ENCODE results near the gene UGP2. TPM values are rescaled to one million over a fixed set of nuclear protein-coding genes. Genes with fewer than 3 reads are reported as not detected.
"Not testable (repeated sequence)": the region's sequence is repeated elsewhere in the genome, so short reads cannot be mapped to it uniquely, and the experiment has no call there.

UGP2 gene
- total and polyA plus RNA-seq, 2 experiments from 2014 or later, result 183 to 327 TPM

DNA sequence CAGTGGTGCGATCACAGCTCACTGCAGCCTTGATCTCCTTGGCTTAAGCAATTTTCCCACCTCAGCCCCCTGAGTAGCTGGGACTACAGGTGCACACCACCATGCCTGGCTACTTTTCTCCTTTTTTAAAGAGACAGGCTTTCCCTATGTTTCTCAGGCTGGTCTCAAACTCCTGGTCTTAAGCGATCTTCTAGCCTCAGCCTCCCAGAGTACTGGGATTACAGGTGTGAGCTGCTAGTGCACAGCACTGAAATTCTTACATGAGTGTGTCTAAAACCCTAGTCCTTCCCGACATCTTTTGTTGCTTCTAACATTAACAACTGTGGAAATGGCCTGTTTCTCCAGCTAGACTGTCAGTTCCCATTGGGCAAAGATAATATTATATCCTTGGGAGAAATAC lies 2.9 kb downstream of the UGP2 start:
- peak overlapping the region; percentile 93 for H3K27ac ChIP-seq
- no peaks in the 10 kb centered on the region for H3K27me3 ChIP-seq
- peak overlapping the region; percentile 54 for H3K4me3 ChIP-seq
- no peaks in the 10 kb centered on the region for H3K9me3 ChIP-seq (ENCODE audit: low read depth)
- no peak for DNase-seq (ENCODE audit: low read depth in 1 of 2, low spot score in 1 of 2)
- no peaks in the 10 kb centered on the region for H3K36me3 ChIP-seq
- TF ChIP-seq, protein P1, sequence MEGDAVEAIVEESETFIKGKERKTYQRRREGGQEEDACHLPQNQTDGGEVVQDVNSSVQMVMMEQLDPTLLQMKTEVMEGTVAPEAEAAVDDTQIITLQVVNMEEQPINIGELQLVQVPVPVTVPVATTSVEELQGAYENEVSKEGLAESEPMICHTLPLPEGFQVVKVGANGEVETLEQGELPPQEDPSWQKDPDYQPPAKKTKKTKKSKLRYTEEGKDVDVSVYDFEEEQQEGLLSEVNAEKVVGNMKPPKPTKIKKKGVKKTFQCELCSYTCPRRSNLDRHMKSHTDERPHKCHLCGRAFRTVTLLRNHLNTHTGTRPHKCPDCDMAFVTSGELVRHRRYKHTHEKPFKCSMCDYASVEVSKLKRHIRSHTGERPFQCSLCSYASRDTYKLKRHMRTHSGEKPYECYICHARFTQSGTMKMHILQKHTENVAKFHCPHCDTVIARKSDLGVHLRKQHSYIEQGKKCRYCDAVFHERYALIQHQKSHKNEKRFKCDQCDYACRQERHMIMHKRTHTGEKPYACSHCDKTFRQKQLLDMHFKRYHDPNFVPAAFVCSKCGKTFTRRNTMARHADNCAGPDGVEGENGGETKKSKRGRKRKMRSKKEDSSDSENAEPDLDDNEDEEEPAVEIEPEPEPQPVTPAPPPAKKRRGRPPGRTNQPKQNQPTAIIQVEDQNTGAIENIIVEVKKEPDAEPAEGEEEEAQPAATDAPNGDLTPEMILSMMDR (IDR thresholded peaks at IDR 0.05; ENCODE audit: low read depth, low read length), result no peak
- peaks cover 43% of the 10 kb centered on the region for H3K4me1 ChIP-seq (ENCODE audit: low read depth)

- Histone ChIP-seq H3K27ac (peak overlapping the region; percentile 93), H3K27me3 (no peaks in the 10 kb centered on the region), H3K9me3 (ENCODE audit: low read depth) (no peaks in the 10 kb centered on the region), H3K4me3 (peak overlapping the region; percentile 54), H3K36me3 (no peaks in the 10 kb centered on the region), H3K4me1 (ENCODE audit: low read depth) (peaks cover 56% of the 10 kb centered on the region)
- TF ChIP-seq, protein P1 (IDR thresholded peaks at IDR 0.05; ENCODE audit: low read depth, low read length), result no peak
- DNase-seq (ENCODE audit: low read depth in 1 of 2, low spot score in 1 of 2), result no peak
Observed at GRCh38 chr2:63845866-63846265, 4.2 kb downstream of the UGP2 start.

GRCh38 chr2:63846487-63846886 lies 4.8 kb downstream of the UGP2 start:
- DNase-seq (ENCODE audit: low read depth in 1 of 2, low spot score in 1 of 2), result peak; percentile 43 to 81
- Histone ChIP-seq H3K4me3 (peak overlapping the region; percentile 54), H3K27ac (peak overlapping the region; percentile 93), H3K4me1 (ENCODE audit: low read depth) (peaks cover 62% of the 10 kb centered on the region), H3K27me3 (no peaks in the 10 kb centered on the region), H3K36me3 (no peaks in the 10 kb centered on the region), H3K9me3 (ENCODE audit: low read depth) (no peaks in the 10 kb centered on the region)
- TF ChIP-seq, protein P1 (IDR thresholded peaks at IDR 0.05; ENCODE audit: low read depth, low read length), result no peak

GRCh38 chr2:63847571-63847970 lies 5.9 kb downstream of the UGP2 start:
- H3K4me3 ChIP-seq, result peak overlapping the region; percentile 54
- H3K36me3 ChIP-seq; DNase-seq (ENCODE audit: low read depth in 1 of 2, low spot score in 1 of 2); H3K27me3 ChIP-seq; H3K9me3 ChIP-seq (ENCODE audit: low read depth): not testable (repeated sequence)
- H3K27ac ChIP-seq, result peak overlapping the region; percentile 93
- peaks cover 70% of the 10 kb centered on the region for H3K4me1 ChIP-seq (ENCODE audit: low read depth)

- peak overlapping the region; percentile 93 for H3K27ac ChIP-seq
- H3K36me3 ChIP-seq, result no peaks in the 10 kb centered on the region
- H3K4me1 ChIP-seq (ENCODE audit: low read depth), result peaks cover 90% of the 10 kb centered on the region
- DNase-seq (ENCODE audit: low read depth in 1 of 2, low spot score in 1 of 2), result peak in 1 of 2 donors; percentile 42
- H3K9me3 ChIP-seq (ENCODE audit: low read depth), result no peaks in the 10 kb centered on the region
- peak overlapping the region; percentile 16 for H3K4me3 ChIP-seq
- TF ChIP-seq, protein P1 (IDR thresholded peaks at IDR 0.05; ENCODE audit: low read depth, low read length), result no peak
- H3K27me3 ChIP-seq, result no peaks in the 10 kb centered on the region
Observed at GRCh38 chr2:63849381-63850203, 7.9 kb downstream of the UGP2 start.

DNA sequence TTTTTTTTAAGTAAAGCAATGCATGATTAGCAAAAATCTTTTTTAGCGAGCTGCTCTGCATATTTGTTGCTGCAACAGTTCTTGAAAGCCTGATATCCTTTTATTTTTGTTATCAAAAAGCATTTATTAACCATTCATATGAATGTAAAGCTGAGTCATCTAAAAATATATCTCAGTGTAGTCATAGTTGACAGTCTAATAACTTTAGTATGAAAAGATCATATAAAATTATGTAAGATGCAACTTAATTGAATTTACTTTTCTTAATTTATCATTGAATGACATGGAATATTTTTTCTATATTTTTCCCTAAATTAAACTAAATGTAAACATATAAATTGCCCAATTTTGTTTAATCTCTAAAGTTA lies 8.5 kb downstream of the UGP2 start:
- DNase-seq (ENCODE audit: low read depth in 1 of 2, low spot score in 1 of 2), result no peak
- Histone ChIP-seq H3K36me3 (no peaks in the 10 kb centered on the region), H3K4me1 (ENCODE audit: low read depth) (peaks cover 90% of the 10 kb centered on the region), H3K27ac (peak overlapping the region; percentile 93), H3K27me3 (no peaks in the 10 kb centered on the region), H3K4me3 (peak overlapping the region; percentile 16), H3K9me3 (ENCODE audit: low read depth) (no peaks in the 10 kb centered on the region)
- TF ChIP-seq, protein P1 (IDR thresholded peaks at IDR 0.05; ENCODE audit: low read depth, low read length), result no peak

Data from cardiac muscle cell (in vitro differentiated cells and primary cell).